GM10266 (cell line): ENCODE results near the gene SLC39A11.

Source experiments
- DNase-seq: peaks from one replicate; pipeline ENCODE4 v3.0.0; 2012; ENCODE audit errors: extremely low spot score
- CTCF ChIP-seq: IDR thresholded peaks from 2 replicates; pipeline ENCODE4 v1.5.1; 2012; ENCODE audit warnings: mild to moderate bottlenecking, low read depth; ENCODE audit not compliant: control insufficient read depth, insufficient read depth; ENCODE audit errors: missing control alignments

SLC39A11 gene

GRCh38 chr17:72618001-72618509 is 474.4 kb downstream of the SLC39A11 start:
- TF ChIP-seq CTCF: no peak
- DNase-seq: no peak

GRCh38 chr17:72617557-72617956 is 474.9 kb downstream of the SLC39A11 start:
- no peak for TF ChIP-seq CTCF
- DNase-seq: no peak

GRCh38 chr17:72616447-72616846 is 476.0 kb downstream of the SLC39A11 start:
- no peak for DNase-seq
- no peak for TF ChIP-seq CTCF

GRCh38 chr17:72615627-72615991 is 476.9 kb downstream of the SLC39A11 start:
- TF ChIP-seq CTCF: no peak
- DNase-seq: no peak

GRCh38 chr17:72614871-72615626 is 477.4 kb downstream of the SLC39A11 start:
- DNase-seq: no peak

GRCh38 chr17:72614476-72614870 is 478.0 kb downstream of the SLC39A11 start:
- DNase-seq: no peak
- TF ChIP-seq CTCF: no peak

More at GRCh38 chr17:72614871-72615626, 477.4 kb downstream of the SLC39A11 start:
- no peak for TF ChIP-seq CTCF

- TF ChIP-seq CTCF: no peak
- no peak for DNase-seq
Measured at GRCh38 chr17:72613806-72614292, 478.6 kb downstream of the SLC39A11 start.
